Measurements from ENCODE around the gene LRRC36.

LRRC36 gene

GRCh38 chr16:67386861-67387455, 60.3 kb downstream of the LRRC36 start:
- no peak overlapping the region for H3K4me2 ChIP-seq (ENCODE audit: low read length)
- no peak overlapping the region for H3K4me3 ChIP-seq (ENCODE audit: low read length)

GRCh38 chr16:67387479-67388079, 61.0 kb downstream of the LRRC36 start:
- no peaks in the 10 kb centered on the region for H3K4me1 ChIP-seq (ENCODE audit: control insufficient read depth, low read length)
- H3K27ac ChIP-seq (ENCODE audit: low read depth, low read length) = no peak overlapping the region
- peaks cover 13% of the 10 kb centered on the region for H3K27me3 ChIP-seq (ENCODE audit: control insufficient read depth, low read length)
- H3K9me2 ChIP-seq (replicated peaks; ENCODE audit: control insufficient read depth, low read length) = no peaks in the 10 kb centered on the region
- H3K4me3 ChIP-seq (ENCODE audit: low read length) = no peak overlapping the region
- TF ChIP-seq CTCF (IDR thresholded peaks at IDR 0.05; ENCODE audit: low read depth, low read length, poor library complexity, severe bottlenecking) = no peak
- TF ChIP-seq EZH2phosphoT487 (IDR thresholded peaks at IDR 0.05; ENCODE audit: borderline replicate concordance, low read length) = no peak
- no peaks in the 10 kb centered on the region for H3K36me3 ChIP-seq (ENCODE audit: control insufficient read depth, low read length)
- no peaks in the 10 kb centered on the region for H3K79me2 ChIP-seq (ENCODE audit: control insufficient read depth, low read length)
- no peaks in the 10 kb centered on the region for H3K9me3 ChIP-seq (ENCODE audit: control insufficient read depth, insufficient read depth, low read length)
- H3K4me2 ChIP-seq (ENCODE audit: low read length) = no peak overlapping the region
- no peaks in the 10 kb centered on the region for H3F3A ChIP-seq (ENCODE audit: control insufficient read depth, insufficient read depth)
- H4K20me1 ChIP-seq (ENCODE audit: control insufficient read depth, insufficient read depth, low read depth, low read length) = no peaks in the 10 kb centered on the region

More at GRCh38 chr16:67386861-67387455, 60.3 kb downstream of the LRRC36 start:
- H3K79me2 ChIP-seq (ENCODE audit: control insufficient read depth, low read length) = no peaks in the 10 kb centered on the region
- H3K27me3 ChIP-seq (ENCODE audit: control insufficient read depth, low read length) = peaks cover 13% of the 10 kb centered on the region
- no peak overlapping the region for H3K27ac ChIP-seq (ENCODE audit: low read depth, low read length)
- no peaks in the 10 kb centered on the region for H3K36me3 ChIP-seq (ENCODE audit: control insufficient read depth, low read length)
- no peak for TF ChIP-seq EZH2phosphoT487 (IDR thresholded peaks at IDR 0.05; ENCODE audit: borderline replicate concordance, low read length)
- no peak for TF ChIP-seq CTCF (IDR thresholded peaks at IDR 0.05; ENCODE audit: low read depth, low read length, poor library complexity, severe bottlenecking)
- H3K9me3 ChIP-seq (ENCODE audit: control insufficient read depth, insufficient read depth, low read length) = no peaks in the 10 kb centered on the region
- H4K20me1 ChIP-seq (ENCODE audit: control insufficient read depth, insufficient read depth, low read depth, low read length) = no peaks in the 10 kb centered on the region
- H3K9me2 ChIP-seq (replicated peaks; ENCODE audit: control insufficient read depth, low read length) = no peaks in the 10 kb centered on the region
- no peaks in the 10 kb centered on the region for H3F3A ChIP-seq (ENCODE audit: control insufficient read depth, insufficient read depth)
- H3K4me1 ChIP-seq (ENCODE audit: control insufficient read depth, low read length) = no peaks in the 10 kb centered on the region

- H3K79me2 ChIP-seq (ENCODE audit: control insufficient read depth, low read length) = no peaks in the 10 kb centered on the region
- H3K9me2 ChIP-seq (replicated peaks; ENCODE audit: control insufficient read depth, low read length) = no peaks in the 10 kb centered on the region
- H3K27me3 ChIP-seq (ENCODE audit: control insufficient read depth, low read length) = peaks cover 13% of the 10 kb centered on the region
- H3K36me3 ChIP-seq (ENCODE audit: control insufficient read depth, low read length) = no peaks in the 10 kb centered on the region
- no peak overlapping the region for H3K4me3 ChIP-seq (ENCODE audit: low read length)
- TF ChIP-seq EZH2phosphoT487 (IDR thresholded peaks at IDR 0.05; ENCODE audit: borderline replicate concordance, low read length) (no peak), CTCF (IDR thresholded peaks at IDR 0.05; ENCODE audit: low read depth, low read length, poor library complexity, severe bottlenecking) (no peak)
- H3K27ac ChIP-seq (ENCODE audit: low read depth, low read length) = no peak overlapping the region
- H4K20me1 ChIP-seq (ENCODE audit: control insufficient read depth, insufficient read depth, low read depth, low read length) = no peaks in the 10 kb centered on the region
- no peak overlapping the region for H3K4me2 ChIP-seq (ENCODE audit: low read length)
- H3K4me1 ChIP-seq (ENCODE audit: control insufficient read depth, low read length) = no peaks in the 10 kb centered on the region
- no peaks in the 10 kb centered on the region for H3K9me3 ChIP-seq (ENCODE audit: control insufficient read depth, insufficient read depth, low read length)
- H3F3A ChIP-seq (ENCODE audit: control insufficient read depth, insufficient read depth) = no peaks in the 10 kb centered on the region
Measured at GRCh38 chr16:67388191-67388590, 61.6 kb downstream of the LRRC36 start.
